ENCODE measurements around the gene RRAS2.

DNA sequence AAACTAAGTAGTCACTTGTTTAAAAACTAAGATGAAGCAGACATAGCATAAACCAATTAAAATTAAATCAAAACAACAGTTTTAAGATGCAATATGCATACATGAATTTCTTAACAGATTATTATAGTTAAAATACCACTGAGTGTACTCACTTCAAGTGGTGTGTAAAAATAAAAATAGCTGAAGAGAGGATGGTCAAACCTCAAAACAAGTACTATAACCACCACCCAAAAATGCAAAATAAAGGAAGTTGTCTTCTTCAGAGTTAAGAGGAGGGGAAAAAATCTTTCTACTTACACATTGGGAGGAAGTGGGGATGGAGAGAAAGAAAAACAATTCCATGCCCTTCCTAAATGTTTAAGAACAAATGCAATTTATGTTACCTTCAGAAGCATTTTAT, 31.9 kb downstream of the RRAS2 start:
- TF ChIP-seq ZNF274 (IDR thresholded peaks at IDR 0.05; ENCODE audit: low read depth, low read length) (no peak), YY1 (IDR thresholded peaks at IDR 0.05; ENCODE audit: insufficient read depth, insufficient read length) (no peak)

Data from NT2/D1 (cell line).